Spleen (tissue), 11 donors: ENCODE results near the gene HES3. TPM values are rescaled to one million over a fixed set of nuclear protein-coding genes. Genes with fewer than 3 reads are reported as not detected.

ENCODE experiments used
- DNase-seq: peaks from one replicate; pipeline ENCODE4 v3.0.0-alpha.2; 2020
- H3K27ac ChIP-seq, 8 donors: fragments of 200-600 bp; sonication (generic) in 7 of 8; 1 replicate in 4 of 8; 2 replicates in 4 of 8; pipeline versions ENCODE4 v1.5.0 to v1.8.0; 2016 to 2021; ENCODE audit warnings: inconsistent platforms in 4 of 8, mild to moderate bottlenecking in 4 of 8, moderate library complexity in 1 of 8
- H3K27me3 ChIP-seq, 7 donors: fragments of 200-600 bp; sonication (generic) in 6 of 7; replicated peaks in 1 of 7; 1 replicate in 4 of 7; 2 replicates in 3 of 7; pipeline versions ENCODE4 v1.5.0 to v1.8.0; 2016 to 2021; ENCODE audit warnings: inconsistent platforms in 3 of 7, mild to moderate bottlenecking in 1 of 7
- H3K36me3 ChIP-seq, 6 donors: fragments of 200-600 bp; sonication (generic) in 5 of 6; 1 replicate in 4 of 6; 2 replicates in 2 of 6; pipeline versions ENCODE4 v1.5.0 to v1.8.0; 2016 to 2021; ENCODE audit warnings: inconsistent platforms in 2 of 6
- H3K4me1 ChIP-seq, 6 donors: fragments of 200-600 bp; sonication (generic) in 5 of 6; 1 replicate in 3 of 6; 2 replicates in 3 of 6; pipeline versions ENCODE4 v1.5.0 to v1.8.0; 2016 to 2021; ENCODE audit warnings: inconsistent platforms in 3 of 6
- H3K4me3 ChIP-seq, 8 donors: fragments of 200-600 bp; sonication (generic) in 7 of 8; 1 replicate in 4 of 8; 2 replicates in 4 of 8; pipeline versions ENCODE4 v1.5.0 to v1.8.0; 2016 to 2021; ENCODE audit warnings: inconsistent platforms in 4 of 8, mild to moderate bottlenecking in 4 of 8, moderate library complexity in 2 of 8
- H3K9me3 ChIP-seq, 8 donors: fragments of 200-600 bp; sonication (generic) in 7 of 8; 1 replicate in 4 of 8; 2 replicates in 4 of 8; pipeline versions ENCODE4 v1.5.0 to v1.8.0; 2016 to 2021; ENCODE audit warnings: inconsistent platforms in 4 of 8
- CTCF ChIP-seq, 11 experiments: fragments of 200-600 bp in 7 of 11; fragments of 450-650 bp in 4 of 11; sonication (generic) in 4 of 11; IDR thresholded peaks in 8 of 11; conservative IDR thresholded peaks in 3 of 11; 1 replicate in 7 of 11; 2 replicates in 4 of 11; pipeline versions ENCODE4 v1.4.0 to v1.8.0; 2016 to 2021; ENCODE audit warnings: antibody characterized with exemption in 11 of 11, inconsistent platforms in 4 of 11, mild to moderate bottlenecking in 1 of 11
- POLR2A ChIP-seq, 3 donors: fragments of 450-650 bp; IDR thresholded peaks; one replicate each; pipeline ENCODE4 v1.5.1; 2017; ENCODE audit warnings: antibody characterized with exemption in 3 of 3, mild to moderate bottlenecking in 1 of 3
- POLR2AphosphoS5 ChIP-seq, 3 donors: sonication (generic); formaldehyde crosslinking; IDR thresholded peaks; one replicate each; pipeline ENCODE4 v1.5.1; 2017; ENCODE audit warnings: antibody characterized with exemption in 3 of 3
- WGBS, 5 donors: extraction: QIAGEN DNeasy Blood & Tissue Kit in 3 of 5; methylation state at CpG; one replicate each; pipeline versions ENCODE4 v1.1.5 to v1.1.7; 2013 to 2018; 5-methylcytosine and 5-hydroxymethylcytosine counted together
- intact Hi-C: fragments of 100-400 bp; cut with DNase I; formaldehyde crosslinking; loops from one replicate; pipeline ENCODE4 v1.15.0; 2023; ENCODE audit warnings: low total_unique reads
- polyA plus RNA-seq, 3 donors: library from polyadenylated mRNA; stranded (reverse); fragments of 200-250 nt; gene quantifications; one replicate each; pipeline ENCODE4 v1.2.1, GENCODE V29; 2013
- total RNA-seq, 7 donors: library from RNA; depleted of rRNA in 3 of 7; stranded (reverse); fragments of >200 nt in 3 of 7; fragmentation: NEBNext Ultra II Directional in 4 of 7; extraction: Animal tissue kit (Norgen Biotek cat#: 25700) in 4 of 7; gene quantifications; one replicate each; pipeline versions ENCODE4 v1.1.0 to v1.2.1, GENCODE V29; 2016 to 2021
- donor health status: healthy with polysubstance abuse.
- donor health status: DM: no; HTN: no; CAD: no; lungs with moderate emphysema.
- donor health status: DM: no; HTN: no; CAD: no.
- donor health status: Bipolar disorder and iron deficiency.
- donor health status: healthy.
- donor health status: DM: no; HTN: no; CAD: no.
- donor health status: DM: yes; HTN: yes; CAD: no.

HES3 gene
- total and polyA plus RNA-seq, 10 donors, result not detected

DNA sequence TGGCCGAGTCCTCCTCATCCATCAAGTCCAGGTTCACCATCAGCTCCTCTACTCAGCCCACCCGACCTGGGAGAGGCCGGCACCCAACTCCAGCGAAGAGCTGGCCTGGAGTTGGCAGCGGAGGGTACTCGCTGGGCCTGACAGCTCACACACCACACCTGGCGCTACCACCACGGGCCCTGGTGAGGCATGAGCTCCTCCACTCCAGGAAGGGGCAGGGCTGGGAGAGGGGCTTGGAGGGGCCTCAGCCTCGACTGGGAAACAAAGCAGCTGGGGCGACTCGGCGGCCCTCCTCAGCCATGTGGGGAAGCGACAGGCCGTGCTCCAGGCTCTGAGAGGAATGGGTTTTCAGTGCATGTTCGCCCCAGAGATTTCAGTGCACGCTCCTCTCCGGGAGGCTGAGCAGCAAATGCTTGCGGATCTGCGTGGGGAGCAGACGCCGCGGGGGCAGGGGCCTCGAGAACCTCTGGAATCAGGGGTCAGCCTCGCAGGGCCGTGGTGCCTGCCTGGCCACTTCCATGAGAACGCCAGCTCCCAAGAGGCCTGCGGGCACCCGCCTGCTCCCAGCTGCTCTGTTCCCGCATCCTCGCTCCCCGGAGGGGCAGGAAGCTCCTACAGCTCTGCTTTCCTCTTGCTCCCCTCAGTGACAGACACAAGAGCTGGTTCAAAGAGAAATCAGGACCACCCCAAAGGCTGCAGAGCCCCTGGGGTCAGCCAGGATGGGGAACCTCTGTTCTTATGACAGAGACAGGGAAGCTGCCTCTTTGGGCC lies 35.8 kb downstream of the HES3 start:
- 88 to 94% (median 92%) methylated on average over 11 to 31 of the region's 31 CpGs for WGBS, 5 donors
- Histone ChIP-seq H3K9me3 (no peaks in the 10 kb centered on the region), H3K36me3 (no peaks in the 10 kb centered on the region), H3K4me1 (peaks cover 4 to 51% (median 23%) of the 10 kb centered on the region in 6 donors), H3K4me3 (no peak overlapping the region), H3K27ac (peak overlapping the region in 5 of 8 donors; percentile 49 to 65 (median 56)), H3K27me3 (no peaks in the 10 kb centered on the region)
- intact Hi-C loops, result no loop called here
- no peak for DNase-seq
- no peak for TF ChIP-seq CTCF (IDR thresholded peaks at IDR 0.05 in 8 of 11, conservative IDR thresholded peaks at IDR 0.05 in 3 of 11)
- no peak for TF ChIP-seq POLR2A (IDR thresholded peaks at IDR 0.05)

- Histone ChIP-seq H3K4me1 (peaks cover 4 to 49% (median 22%) of the 10 kb centered on the region in 6 donors), H3K27me3 (no peaks in the 10 kb centered on the region), H3K36me3 (no peaks in the 10 kb centered on the region), H3K27ac (peak overlapping the region in 7 of 8 donors; percentile 19 to 65 (median 49)), H3K4me3 (peak overlapping the region in 1 of 8 donors; percentile 7), H3K9me3 (no peaks in the 10 kb centered on the region)
- DNase-seq, result peak; percentile 86
- TF ChIP-seq POLR2A (IDR thresholded peaks at IDR 0.05) (no peak), CTCF (IDR thresholded peaks at IDR 0.05 in 8 of 11, conservative IDR thresholded peaks at IDR 0.05 in 3 of 11) (peak; percentile 30 to 71 (median 53)), POLR2AphosphoS5 (IDR thresholded peaks at IDR 0.05) (peak; percentile 31 to 71 (median 58))
- WGBS, 5 donors, result 66 to 81% (median 73%) methylated on average over 16 to 33 of the region's 33 CpGs
- intact Hi-C loops, result no loop called here
These were observed 36.9 kb downstream of the HES3 start for GRCh38 chr1:6280761-6281451.

DNA sequence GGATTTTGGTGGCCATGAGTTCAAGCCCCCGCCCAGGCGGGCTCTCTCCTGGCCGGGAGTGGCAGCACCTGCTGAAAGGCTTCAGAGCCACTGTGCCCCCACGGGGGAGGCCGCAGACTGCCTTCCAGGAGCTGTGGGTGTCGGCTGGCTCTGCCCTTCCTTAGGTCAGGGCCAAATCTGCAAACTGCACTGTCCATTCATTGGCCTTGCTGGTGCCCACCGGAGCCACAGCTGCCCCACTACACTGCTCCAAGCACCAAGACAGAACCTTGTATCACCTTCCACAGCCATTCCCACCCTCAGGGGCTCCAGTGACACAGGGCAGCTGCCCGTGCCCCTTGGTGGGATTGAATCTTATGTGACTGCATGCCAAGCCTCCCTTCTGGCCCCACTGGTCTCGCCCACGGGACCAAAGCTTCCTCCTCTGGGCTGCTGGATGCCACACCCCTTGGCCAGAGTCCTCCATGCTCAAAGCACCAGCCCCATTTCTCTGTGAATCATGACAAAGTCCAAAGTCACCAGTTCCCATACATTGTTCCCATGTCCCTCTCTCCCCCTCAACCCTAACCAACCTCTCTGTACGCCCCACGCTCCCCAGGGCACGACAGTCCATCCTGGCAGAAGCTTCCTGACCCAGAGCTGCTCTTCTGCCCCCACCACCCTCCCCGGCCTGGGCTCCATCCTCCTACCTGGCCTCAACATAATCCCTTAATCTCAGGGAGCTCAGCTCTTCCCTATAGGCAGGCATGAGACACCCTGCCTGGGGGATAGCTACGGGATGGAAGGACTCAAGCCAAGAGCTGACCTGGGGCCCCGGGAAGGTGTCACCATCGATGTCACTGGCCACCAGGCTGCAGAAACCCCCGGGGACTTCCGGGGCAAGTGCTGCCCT lies 37.8 kb downstream of the HES3 start:
- H3K4me3 ChIP-seq, result no peak overlapping the region
- WGBS, 5 donors, result 77 to 84% (median 82%) methylated on average over 12 to 19 of the region's 19 CpGs
- no peaks in the 10 kb centered on the region for H3K9me3 ChIP-seq
- H3K27me3 ChIP-seq, result no peaks in the 10 kb centered on the region
- TF ChIP-seq POLR2A (IDR thresholded peaks at IDR 0.05) (no peak), CTCF (IDR thresholded peaks at IDR 0.05 in 8 of 11, conservative IDR thresholded peaks at IDR 0.05 in 3 of 11) (no peak), POLR2AphosphoS5 (IDR thresholded peaks at IDR 0.05) (no peak)
- no peaks in the 10 kb centered on the region for H3K36me3 ChIP-seq
- intact Hi-C loops, result no loop called here
- peaks cover 2 to 41% (median 17%) of the 10 kb centered on the region in 6 donors for H3K4me1 ChIP-seq
- H3K27ac ChIP-seq, result peak overlapping the region in 7 of 8 donors; percentile 19 to 65 (median 49)
- no peak for DNase-seq
